Activated CD4-positive, alpha-beta T cell treated with anti-CD3 and anti-CD28 coated beads for 24 hours (primary cell): ENCODE data around the gene HRG.
"Not testable (repeated sequence)": the region's sequence is repeated elsewhere in the genome, so short reads cannot be mapped to it uniquely, and the experiment has no call there.

Experiments used
- DNase-seq, 2 donors: peaks; one replicate each; pipeline ENCODE4 v3.0.0-alpha.2; 2020; ENCODE audit warnings: low read depth in 2 of 2

HRG gene

DNA sequence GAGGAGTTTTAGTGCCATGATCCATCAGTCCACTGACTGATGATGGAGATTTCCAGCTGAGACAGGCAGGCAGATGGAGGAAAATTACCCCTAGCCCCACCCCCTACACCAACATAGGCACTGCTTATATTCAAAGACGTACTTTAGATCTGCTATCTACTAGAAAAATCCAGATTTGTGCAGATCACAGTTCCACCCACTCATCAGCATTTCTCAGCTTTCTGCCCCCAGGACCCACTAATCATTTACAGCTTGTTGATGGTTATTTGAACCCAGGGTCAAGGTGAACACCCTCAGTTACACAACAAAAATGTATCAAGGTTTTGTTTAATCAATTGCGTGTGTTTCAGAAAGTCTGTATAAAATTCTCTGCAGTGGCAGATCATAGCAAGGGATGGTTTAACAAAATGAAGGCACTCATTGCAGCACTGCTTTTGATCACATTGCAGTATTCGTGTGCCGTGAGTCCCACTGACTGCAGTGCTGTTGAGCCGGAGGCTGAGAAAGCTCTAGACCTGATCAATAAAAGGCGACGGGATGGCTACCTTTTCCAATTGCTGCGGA, at the start of gene HRG:
Gene HRG, plus strand, starts transcription at position 390 of the 564 bp plus-strand sequence. Its CDS starts 18 bp downstream, at position 408.
- DNase-seq, result no peak

GRCh38 chr3:186616299-186616617, 49.6 kb upstream of the HRG start:
- no peak for DNase-seq

- DNase-seq, result peak; percentile 78 to 82
These were observed 48.5 kb upstream of the HRG start for GRCh38 chr3:186617036-186617946.

DNA sequence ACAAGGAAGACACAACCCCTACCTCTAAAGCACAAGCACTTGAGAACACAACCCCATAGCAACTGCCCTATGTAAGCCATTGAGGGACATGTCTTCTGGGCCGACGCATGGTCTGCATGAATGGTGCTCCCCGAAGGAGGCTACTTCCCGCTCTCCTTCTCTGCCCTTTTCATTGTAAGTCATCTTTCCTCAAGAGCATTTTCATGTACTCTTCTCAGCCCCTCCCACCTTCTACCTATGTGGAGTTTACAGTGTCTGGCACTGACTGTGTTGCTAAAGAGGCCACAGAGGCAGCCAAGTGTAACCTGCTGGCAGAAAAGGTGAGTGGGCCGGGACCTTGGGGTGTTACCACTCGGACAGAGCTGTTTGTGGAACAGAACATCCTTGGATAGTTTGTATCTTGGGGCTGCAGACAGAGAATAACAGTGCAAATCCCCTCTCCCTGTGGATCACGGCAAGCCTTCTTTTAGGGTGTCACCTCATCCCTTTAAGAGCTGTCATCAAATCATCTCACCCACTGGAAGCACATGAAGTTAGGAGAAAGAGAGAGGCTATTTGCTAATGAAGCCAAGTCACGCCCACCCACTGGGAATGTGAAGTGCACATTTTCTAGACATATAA, 47.4 kb upstream of the HRG start:
- no peak for DNase-seq

DNA sequence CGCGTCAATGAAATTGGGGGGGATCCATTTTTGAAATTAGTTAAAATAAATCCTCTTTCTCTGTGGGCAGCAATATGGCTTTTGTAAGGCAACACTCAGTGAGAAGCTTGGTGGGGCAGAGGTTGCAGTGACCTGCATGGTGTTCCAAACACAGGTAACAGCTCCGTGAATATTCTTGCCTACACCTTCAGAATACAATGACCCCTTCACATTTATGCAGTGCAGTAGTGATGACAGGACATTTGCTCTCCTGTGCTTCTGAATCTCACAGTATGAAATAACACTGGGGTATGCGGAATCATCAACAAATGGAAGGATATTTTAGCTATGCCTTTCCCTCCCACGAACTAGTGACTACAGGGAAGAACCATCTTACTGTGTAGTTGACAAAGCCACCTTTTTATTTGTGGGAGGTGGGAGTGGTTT, 46.0 kb upstream of the HRG start:
- DNase-seq, result no peak

DNA sequence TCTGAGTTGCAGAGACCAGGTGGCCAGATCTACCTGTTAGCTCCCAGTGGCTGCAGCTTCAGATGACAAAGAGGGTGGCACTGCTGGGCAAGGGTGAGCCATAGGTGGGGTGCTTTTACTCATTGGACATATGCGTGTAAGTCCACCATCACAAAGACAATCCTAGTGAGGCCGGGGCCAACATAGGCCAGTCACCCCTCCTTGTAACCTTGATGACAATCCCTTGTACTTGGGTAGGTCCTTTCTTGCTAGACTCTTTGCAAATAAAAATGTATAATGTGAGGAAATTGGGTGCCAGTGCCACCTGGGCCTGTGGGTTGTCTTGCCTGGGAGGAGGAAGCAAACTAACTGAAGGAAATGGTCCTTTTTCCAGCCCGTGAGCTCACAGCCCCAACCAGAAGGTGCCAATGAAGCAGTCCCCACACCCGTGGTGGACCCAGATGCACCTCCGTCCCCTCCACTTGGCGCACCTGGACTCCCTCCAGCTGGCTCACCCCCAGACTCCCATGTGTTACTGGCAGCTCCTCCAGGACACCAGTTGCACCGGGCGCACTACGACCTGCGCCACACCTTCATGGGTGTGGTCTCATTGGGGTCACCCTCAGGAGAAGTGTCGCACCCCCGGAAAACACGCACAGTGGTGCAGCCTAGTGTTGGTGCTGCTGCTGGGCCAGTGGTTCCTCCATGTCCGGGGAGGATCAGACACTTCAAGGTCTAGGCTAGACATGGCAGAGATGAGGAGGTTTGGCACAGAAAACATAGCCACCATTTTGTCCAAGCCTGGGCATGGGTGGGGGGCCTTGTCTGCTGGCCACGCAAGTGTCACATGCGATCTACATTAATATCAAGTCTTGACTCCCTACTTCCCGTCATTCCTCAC, 45.4 kb upstream of the HRG start:
- DNase-seq, result no peak

DNA sequence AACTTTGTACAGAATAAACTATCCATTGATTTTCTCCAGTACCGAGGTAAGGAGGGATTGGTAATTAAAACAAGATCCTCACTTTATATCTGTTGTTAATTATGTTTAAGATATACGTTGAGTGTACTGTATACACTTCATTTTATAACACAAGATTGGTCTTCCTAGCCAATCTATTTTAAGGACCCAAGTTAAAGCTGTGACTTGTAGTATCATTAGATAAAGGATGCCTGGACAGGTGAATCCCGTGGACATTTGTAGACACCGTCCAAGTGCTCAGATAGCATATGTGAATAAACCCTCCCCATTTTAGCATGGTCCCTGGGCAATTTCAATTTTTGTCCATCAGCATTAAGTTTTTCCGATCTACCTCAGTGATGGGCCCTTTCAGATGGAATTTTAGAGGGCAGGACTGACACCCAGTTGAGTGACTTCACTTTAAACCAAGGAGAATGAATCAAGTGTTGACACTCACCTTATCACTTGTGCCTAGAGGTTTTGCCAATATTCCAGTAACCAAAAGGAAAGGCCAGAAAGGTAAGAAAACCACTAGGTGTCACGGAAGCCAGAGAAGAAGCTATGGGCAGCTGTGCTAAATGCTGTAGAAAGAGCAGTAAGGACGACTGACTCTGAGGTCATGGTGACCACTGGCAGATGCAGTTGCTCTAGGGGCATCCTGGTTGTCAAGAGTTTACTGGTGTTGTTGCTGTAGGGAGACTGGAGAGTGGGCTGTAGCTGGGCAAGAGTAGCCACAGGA, 43.7 kb upstream of the HRG start:
- DNase-seq, result no peak

DNA sequence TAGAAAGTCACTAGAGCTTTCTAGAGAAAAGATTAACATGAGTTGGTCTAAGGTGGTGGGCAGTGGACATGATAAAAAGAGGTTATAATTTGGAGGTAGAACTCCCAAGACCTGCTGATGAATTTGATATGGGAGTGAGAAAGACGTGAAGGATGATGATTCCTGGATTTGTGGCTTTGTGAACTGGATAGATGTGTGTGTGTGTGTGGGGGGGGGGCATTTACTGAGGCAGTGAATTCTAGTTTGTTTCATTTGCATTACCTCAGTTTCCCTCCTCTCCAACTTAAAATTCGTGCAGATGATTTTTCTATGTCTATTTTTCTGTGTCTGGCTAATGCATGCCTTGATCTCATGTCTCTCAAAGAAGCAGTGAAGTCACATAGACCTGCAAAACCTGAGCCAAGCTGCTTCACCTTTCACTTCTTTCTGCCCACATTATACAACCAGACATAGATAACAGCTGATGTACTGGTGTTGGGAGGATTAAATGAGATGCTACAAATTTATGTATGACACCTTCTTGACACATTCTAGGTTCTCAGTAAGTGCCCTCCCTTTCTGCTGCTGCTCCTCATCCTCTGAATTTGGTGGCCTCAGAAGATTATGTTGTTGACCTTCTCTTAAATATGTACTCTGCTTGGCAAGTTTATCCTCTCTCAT, 43.0 kb upstream of the HRG start:
- DNase-seq, result no peak

DNA sequence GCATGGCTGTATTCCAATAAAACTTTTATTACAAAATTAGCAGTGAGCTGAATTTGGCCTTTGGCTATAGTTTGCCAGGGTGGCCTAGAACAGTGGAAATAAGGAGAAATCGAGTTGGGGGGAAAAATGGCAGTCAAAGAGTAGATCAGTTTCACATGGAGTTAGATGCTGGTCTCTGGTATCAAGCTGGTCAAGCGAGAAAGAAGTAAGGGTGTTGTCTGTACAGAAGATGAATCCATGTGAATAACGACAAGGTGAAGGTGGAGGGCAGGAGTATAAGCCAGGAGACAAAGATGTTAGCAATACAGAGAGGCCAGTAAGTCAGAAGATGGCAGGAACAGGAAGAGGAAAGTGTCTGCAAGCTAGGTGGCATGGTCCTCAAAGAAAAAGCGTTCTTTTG, 41.2 kb upstream of the HRG start:
- DNase-seq, result no peak

- DNase-seq, result no peak
These were observed 40.2 kb upstream of the HRG start for GRCh38 chr3:186625600-186626042.

DNA sequence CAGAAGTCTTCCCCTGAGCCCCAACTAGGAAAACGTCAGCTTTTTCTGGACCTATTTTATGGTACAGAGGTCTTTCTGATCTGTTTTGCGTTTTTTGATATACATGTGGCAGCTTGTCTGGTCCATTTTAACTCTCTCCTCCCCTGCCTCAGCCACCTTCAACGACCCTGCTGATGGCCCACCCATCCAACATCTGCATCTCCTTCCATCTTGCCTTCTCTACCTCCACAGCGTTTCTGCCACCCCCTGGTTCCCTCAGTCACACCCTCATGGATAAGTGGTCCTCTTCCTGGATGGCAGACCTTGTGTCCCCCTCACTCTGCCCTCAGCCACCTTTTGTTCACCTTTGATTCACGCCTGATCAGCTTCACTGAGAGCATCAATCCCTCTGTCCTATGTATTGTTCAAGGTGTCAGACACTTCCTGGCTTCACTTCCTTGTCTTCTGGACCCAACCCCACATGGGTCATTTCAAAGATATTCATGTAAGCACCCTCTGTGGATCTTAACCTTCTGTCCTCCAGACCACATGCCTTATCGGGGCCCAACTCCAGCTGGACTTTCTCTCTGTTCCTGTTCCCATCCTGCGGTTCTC, 39.5 kb upstream of the HRG start:
- DNase-seq, result no peak

GRCh38 chr3:186627852-186628414, 37.9 kb upstream of the HRG start:
- no peak for DNase-seq

DNA sequence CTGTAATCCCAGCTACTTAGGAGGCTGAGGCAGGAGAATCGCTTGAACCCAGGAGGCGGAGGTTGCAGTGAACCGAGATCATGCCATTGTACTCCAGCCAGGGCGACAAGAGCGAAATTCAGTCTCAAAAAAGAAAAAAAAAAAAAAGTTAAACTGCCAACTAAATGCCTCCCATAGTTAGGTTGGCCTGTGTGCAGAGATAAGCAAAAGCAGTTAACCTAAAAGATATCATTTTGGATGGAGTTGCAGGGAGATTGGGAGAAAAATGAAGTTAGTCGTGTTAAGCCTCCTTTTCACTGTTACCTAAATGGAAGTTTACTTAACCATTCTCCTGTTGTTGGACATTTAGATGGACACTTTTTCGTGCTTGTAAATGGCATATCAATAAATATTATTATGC, 37.1 kb upstream of the HRG start:
- DNase-seq, result no peak

- no peak for DNase-seq
These were observed 34.7 kb upstream of the HRG start for GRCh38 chr3:186630950-186631641.

- no peak for DNase-seq
These were observed 32.3 kb upstream of the HRG start for GRCh38 chr3:186633481-186633880.

- DNase-seq, result not testable (repeated sequence)
These were observed 31.6 kb upstream of the HRG start for GRCh38 chr3:186634207-186634606.

- DNase-seq, result no peak
These were observed 30.3 kb upstream of the HRG start for GRCh38 chr3:186635532-186635931.

- DNase-seq, result no peak
These were observed 29.3 kb upstream of the HRG start for GRCh38 chr3:186636536-186636935.

- no peak for DNase-seq
These were observed 28.1 kb upstream of the HRG start for GRCh38 chr3:186637686-186638085.
